IPS-15b (cell line): ENCODE data around the gene RNU6-9.
"Not testable (repeated sequence)": the region's sequence is repeated elsewhere in the genome, so short reads cannot be mapped to it uniquely, and the experiment has no call there.

Experiments used
- H3K27me3 ChIP-seq: one replicate; pipeline ENCODE4 v1.6.1; 2013; ENCODE audit warnings: low read length; ENCODE audit not compliant: control insufficient read depth, insufficient read depth
- H3K36me3 ChIP-seq: one replicate; pipeline ENCODE4 v1.6.1; 2013; ENCODE audit warnings: low read length; ENCODE audit not compliant: control insufficient read depth, insufficient read depth
- H3K4me1 ChIP-seq: one replicate; pipeline ENCODE4 v1.6.1; 2013; ENCODE audit warnings: mild to moderate bottlenecking, low read length; ENCODE audit not compliant: control insufficient read depth, insufficient read depth
- H3K4me3 ChIP-seq: one replicate; pipeline ENCODE4 v1.5.1; 2013; ENCODE audit warnings: low read depth, low read length
- H3K9ac ChIP-seq: one replicate; pipeline ENCODE4 v1.6.1; 2013; ENCODE audit warnings: low read depth, mild to moderate bottlenecking, low read length
- H3K9me3 ChIP-seq: one replicate; pipeline ENCODE4 v1.6.1; 2013; ENCODE audit warnings: mild to moderate bottlenecking, low read length; ENCODE audit not compliant: control insufficient read depth, insufficient read depth

RNU6-9 gene

GRCh38 chr19:873561-874041 is 19.7 kb upstream of the RNU6-9 start:
- H3K4me1 ChIP-seq: peaks cover 2% of the 10 kb centered on the region
- peaks cover 36% of the 10 kb centered on the region for H3K36me3 ChIP-seq
- H3K9me3 ChIP-seq: no peaks in the 10 kb centered on the region
- H3K4me3 ChIP-seq: no peak overlapping the region
- H3K9ac ChIP-seq: no peak overlapping the region
- H3K27me3 ChIP-seq: no peaks in the 10 kb centered on the region

DNA sequence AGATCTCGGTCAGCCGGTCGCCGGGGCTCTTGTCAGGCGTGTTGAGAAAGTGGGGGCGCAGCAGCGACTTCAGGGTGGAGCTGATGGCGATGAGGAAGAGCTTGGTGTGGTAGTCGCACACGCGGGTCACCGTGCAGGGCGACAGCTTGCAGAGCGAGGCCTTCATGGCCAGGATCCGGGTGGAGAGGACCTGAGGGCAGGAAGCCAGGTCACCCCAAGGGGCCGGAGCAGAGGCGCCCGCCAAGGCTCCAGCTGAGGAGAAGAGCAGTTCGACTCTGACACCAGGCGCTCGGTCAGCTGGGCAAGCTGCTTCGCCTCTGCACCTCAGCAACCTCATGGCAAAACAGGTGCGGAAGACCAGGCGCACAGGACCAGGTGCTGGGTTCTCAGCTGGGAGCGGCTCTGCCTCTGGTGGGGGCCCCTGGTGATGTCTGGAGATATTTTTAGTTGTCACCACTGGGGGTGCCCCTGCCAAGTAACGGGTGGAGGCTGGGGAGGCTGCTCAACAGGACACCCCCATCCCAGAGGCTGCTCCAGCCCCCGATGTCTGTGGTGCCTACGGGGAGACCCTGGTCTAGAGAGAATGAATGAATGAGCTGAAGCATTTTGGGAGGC is 17.9 kb upstream of the RNU6-9 start:
- H3K36me3 ChIP-seq: peaks cover 30% of the 10 kb centered on the region
- H3K4me3 ChIP-seq: no peak overlapping the region
- no peak overlapping the region for H3K9ac ChIP-seq
- no peaks in the 10 kb centered on the region for H3K9me3 ChIP-seq
- no peaks in the 10 kb centered on the region for H3K27me3 ChIP-seq
- H3K4me1 ChIP-seq: peaks cover 2% of the 10 kb centered on the region

DNA sequence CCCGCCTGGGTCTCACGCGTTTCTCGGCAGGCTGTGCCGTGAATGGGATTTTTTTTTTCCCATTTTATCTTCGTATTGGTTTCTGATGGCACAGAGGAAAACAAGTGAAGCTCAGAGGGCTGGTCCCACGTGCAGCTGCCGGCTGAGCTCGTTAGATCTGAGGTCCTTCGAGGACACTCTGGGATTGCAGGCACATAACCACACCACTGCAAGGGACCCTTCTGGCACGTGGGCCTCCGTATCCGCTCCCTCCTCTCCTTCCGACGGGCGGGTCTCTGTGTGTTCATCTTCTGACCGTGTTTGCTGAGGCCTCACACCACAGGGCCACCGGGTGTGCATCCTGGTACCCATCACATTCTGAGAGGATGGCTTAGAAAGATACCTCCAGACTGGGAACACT is 17.2 kb upstream of the RNU6-9 start:
- H3K4me1 ChIP-seq: peaks cover 2% of the 10 kb centered on the region
- H3K36me3 ChIP-seq: peaks cover 27% of the 10 kb centered on the region
- H3K9me3 ChIP-seq: no peaks in the 10 kb centered on the region
- H3K27me3 ChIP-seq: no peaks in the 10 kb centered on the region
- H3K4me3 ChIP-seq: no peak overlapping the region
- H3K9ac ChIP-seq: no peak overlapping the region

DNA sequence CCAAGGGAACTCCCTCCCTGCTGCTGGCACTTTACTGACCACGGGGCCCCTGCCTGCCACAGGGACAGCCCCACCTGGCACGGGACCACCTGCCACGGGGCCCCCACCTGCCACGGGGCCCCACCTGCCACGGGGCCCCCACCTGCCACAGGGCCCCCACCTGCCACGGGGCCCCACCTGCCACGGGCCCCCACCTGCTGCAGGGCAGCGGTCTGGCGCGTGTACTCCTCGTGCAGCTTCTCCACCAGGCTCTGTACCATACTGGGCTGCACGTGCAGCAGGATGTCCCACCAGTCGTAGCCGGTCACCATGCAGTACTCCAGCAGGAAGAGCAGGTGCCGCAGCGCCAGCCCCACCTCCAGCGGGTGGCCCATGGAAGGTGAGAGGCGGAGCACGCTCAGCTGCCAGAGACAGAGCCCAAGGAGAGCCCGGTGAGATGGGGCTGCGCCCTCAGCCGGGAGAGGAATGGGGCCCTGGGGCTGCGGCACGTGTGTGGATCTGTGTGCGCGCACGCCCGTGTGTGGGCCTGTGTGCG is 16.4 kb upstream of the RNU6-9 start:
- H3K9me3 ChIP-seq: no peaks in the 10 kb centered on the region
- no peak overlapping the region for H3K4me3 ChIP-seq
- no peak overlapping the region for H3K9ac ChIP-seq
- H3K27me3 ChIP-seq: no peaks in the 10 kb centered on the region
- H3K36me3 ChIP-seq: peaks cover 32% of the 10 kb centered on the region
- H3K4me1 ChIP-seq: peaks cover 2% of the 10 kb centered on the region

DNA sequence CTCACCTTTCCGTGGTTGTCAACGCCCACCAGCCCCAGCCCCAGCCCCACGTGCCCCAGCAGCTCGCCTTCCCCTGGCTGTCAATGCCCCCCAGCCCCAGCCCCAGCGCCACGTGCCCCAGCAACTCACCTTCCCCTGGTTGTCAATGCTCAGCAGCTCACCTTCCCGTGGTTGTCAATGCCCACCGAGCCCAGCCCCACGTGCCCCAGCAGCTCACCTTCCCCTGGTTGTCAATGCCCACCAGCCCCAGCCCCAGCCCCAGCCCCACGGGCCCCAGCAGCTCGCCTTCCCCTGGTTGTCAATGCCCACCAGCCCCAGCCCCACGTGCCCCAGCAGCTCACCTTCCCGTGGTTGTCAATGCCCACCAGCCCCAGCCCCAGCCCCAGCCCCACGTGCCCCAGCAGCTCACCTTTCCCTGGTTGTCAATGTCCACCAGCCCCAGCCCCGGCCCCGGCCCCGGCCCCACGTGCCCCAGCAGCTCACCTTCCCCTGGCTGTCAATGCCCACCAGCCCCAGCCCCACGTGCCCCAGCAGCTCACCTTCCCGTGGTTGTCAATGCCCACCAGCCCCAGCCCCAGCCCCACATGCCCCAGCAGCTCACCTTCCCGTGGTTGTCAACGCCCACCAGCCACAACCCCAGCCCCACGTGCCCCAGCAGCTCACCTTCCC is 15.2 kb upstream of the RNU6-9 start:
- peaks cover 37% of the 10 kb centered on the region for H3K36me3 ChIP-seq
- H3K27me3 ChIP-seq, H3K9ac ChIP-seq, H3K4me3 ChIP-seq, H3K9me3 ChIP-seq, H3K4me1 ChIP-seq: not testable (repeated sequence)

DNA sequence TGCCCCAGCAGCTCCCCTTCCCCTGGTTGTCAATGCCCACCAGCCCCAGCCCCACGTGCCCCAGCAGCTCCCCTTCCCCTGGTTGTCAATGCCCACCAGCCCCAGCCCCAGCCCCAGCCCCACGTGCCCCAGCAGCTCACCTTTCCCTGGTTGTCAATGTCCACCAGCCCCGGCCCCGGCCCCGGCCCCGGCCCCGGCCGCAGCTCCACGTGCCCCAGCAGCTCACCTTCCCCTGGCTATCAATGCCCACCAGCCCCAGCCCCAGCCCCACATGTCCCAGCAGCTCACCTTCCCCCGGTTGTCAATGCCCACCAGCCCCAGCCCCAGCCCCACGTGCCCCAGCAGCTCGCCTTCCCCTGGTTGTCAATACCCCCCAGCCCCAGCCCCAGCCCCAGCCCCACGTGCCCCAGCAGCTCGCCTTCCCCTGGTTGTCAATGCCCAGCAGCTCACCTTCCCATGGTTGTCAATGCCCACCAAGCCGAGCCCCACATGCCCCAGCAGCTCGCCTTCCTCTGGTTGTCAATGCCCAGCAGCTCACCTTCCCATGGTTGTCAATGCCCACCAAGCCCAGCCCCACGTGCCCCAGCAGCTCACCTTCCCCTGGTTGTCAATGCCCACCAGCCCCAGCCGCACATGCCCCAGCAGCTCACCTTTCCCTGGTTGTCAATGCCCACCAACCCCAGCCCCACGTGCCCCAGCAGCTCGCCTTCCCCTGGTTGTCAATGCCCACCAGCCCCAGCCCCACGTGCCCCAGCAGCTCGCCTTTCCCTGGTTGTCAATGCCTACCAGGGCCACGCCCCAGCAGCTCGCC is 14.3 kb upstream of the RNU6-9 start:
- not testable (repeated sequence) for H3K27me3 ChIP-seq, H3K9ac ChIP-seq, H3K4me3 ChIP-seq, H3K4me1 ChIP-seq, H3K9me3 ChIP-seq
- peaks cover 33% of the 10 kb centered on the region for H3K36me3 ChIP-seq

DNA sequence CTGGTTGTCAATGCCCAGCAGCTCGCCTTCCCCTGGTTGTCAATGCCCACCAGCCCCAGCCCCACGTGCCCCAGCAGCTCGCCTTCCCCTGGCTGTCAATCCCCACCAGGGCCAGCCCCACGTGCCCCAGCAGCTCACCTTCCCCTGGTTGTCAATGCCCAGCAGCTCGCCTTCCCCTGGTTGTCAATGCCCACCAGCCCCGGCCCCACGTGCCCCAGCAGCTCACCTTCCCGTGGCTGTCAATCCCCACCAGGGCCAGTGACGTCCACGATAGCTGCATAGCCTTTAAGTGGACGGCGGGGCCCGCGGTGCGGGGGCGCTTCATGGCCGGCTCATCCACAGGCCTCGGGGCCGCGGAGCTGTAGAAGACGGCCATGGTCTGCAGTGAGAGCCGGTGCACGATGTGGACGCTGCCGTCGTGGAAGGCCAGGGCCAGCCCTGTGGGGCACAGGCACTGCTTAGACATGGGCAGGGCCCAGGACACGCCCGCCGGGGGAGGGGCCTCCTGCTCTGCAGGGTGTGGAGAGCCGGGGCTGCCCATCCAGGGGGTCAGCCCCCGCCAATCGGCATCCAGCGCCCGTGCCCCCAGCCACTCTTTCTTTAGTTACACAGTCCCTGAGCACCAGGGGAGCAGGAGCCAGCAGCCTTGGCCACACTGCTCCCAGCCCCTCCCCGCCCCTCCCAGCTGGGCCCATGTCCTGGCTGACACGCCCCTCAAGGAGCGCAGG is 13.4 kb upstream of the RNU6-9 start:
- Histone ChIP-seq H3K9me3 (no peaks in the 10 kb centered on the region), H3K9ac (no peak overlapping the region), H3K27me3 (no peaks in the 10 kb centered on the region), H3K4me1 (no peaks in the 10 kb centered on the region), H3K36me3 (peaks cover 33% of the 10 kb centered on the region), H3K4me3 (no peak overlapping the region)

DNA sequence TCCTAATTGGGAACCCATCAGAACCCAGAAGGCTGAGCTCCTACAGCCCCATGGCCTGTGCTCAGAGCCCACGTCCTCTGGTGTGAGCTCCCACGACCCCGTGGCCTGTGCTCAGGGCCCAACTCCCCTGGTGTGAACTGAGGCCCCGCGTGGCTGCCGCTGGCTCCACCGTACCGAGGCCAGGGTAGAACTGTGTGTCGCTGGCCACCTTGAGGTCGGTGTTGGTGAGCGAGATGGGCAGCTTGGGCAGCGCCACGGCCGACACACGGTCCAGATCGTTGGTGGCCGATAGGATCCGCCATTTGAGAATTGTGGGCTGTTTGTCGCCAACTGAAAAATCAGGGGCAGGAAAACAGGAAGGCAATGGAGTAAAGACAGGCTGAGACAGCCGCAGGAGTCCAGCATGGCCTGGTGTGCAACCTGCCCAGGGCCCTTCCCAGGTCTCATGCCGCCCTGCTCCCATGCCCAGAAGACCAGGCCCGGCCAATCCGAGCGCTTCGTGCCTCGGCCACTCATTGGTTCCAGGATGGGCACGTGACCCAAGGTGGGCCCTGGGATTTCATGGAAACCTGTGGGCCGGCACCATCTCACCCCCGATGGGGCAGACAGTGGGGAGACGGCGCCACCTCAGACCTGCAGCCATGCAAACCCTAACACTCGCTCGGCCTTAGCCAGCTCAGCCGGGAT is 11.8 kb upstream of the RNU6-9 start:
- no peak overlapping the region for H3K4me3 ChIP-seq
- H3K4me1 ChIP-seq: no peaks in the 10 kb centered on the region
- H3K27me3 ChIP-seq: no peaks in the 10 kb centered on the region
- peaks cover 36% of the 10 kb centered on the region for H3K36me3 ChIP-seq
- H3K9ac ChIP-seq: no peak overlapping the region
- no peaks in the 10 kb centered on the region for H3K9me3 ChIP-seq

DNA sequence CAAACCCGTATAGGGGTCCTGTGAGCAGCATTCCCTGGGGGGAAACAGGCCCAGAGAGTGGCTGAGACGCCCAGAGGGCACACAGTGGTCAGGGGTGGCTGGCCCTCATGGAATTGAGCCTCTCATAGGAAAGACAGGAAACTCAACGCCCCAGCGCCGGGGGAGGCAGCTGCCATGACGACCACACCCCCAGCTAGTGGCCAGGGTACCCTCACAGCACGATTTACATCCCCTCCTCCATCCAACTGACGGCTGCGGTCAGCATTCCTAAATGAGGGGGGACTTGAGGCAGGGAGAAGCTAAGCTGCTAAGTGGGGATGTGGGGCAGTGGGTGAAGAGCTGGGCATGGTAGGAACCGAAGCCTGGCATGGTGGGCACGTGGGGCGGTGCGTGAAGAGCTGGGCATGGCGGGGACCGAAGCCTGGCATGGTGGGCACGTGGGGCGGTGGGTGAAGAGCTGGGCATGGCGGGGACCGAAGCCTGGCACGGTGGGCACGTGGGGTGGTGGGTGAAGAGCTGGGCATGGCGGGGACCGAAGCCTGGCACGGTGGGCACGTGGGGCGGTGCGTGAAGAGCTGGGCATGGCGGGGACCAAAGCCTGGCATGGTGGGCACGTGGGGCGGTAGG is 10.3 kb upstream of the RNU6-9 start:
- H3K27me3 ChIP-seq: no peaks in the 10 kb centered on the region
- no peaks in the 10 kb centered on the region for H3K9me3 ChIP-seq
- H3K4me3 ChIP-seq: no peak overlapping the region
- no peak overlapping the region for H3K9ac ChIP-seq
- no peaks in the 10 kb centered on the region for H3K4me1 ChIP-seq
- H3K36me3 ChIP-seq: peaks cover 36% of the 10 kb centered on the region

DNA sequence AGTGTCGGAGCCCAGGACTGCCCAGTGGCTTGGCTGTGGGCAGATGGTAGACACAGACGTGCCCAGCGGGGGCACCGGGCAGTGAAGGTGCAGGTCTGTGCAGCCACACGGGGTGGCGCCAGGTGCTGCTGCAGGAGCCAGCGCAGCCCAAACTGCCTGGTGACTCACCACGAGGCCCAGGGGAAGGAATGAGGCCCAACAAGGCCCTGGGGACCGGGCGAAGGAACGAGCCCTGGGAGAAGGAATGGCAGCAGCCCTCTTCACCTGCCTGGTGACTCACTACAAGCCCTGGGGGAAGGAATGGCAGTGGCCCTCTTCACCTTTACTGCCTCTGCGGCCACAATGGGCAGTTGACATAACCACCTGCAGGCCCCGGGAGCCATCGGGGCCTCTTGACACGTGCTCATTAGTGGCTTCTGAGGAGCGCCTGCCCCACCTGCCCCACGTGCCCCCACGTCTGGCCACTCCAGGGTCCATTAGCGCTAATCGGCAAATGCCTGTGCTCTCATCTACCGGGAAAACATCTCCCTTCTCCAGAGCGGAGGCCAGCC is 9.5 kb upstream of the RNU6-9 start:
- H3K27me3 ChIP-seq: no peaks in the 10 kb centered on the region
- no peaks in the 10 kb centered on the region for H3K9me3 ChIP-seq
- H3K9ac ChIP-seq: no peak overlapping the region
- H3K36me3 ChIP-seq: peaks cover 39% of the 10 kb centered on the region
- H3K4me3 ChIP-seq: no peak overlapping the region
- H3K4me1 ChIP-seq: no peaks in the 10 kb centered on the region
